Stimulated activated CD8-positive, alpha-beta memory T cell treated with anti-CD3 and anti-CD28 coated beads, Interleukin-15, amount 100 ng/mL, for 24 hours (primary cell): ENCODE data around the gene RALGAPA2.

ENCODE experiments used
- DNase-seq: peaks from one replicate; pipeline ENCODE4 v3.0.0-alpha.2; 2020; ENCODE audit warnings: low read depth

Gene RALGAPA2

GRCh38 chr20:20630551-20630950 lies 81.9 kb downstream of the RALGAPA2 start:
- no peak for DNase-seq

GRCh38 chr20:20629556-20630188 lies 82.8 kb downstream of the RALGAPA2 start:
- no peak for DNase-seq

- DNase-seq = no peak
Measured at GRCh38 chr20:20628314-20628713, 84.1 kb downstream of the RALGAPA2 start.

GRCh38 chr20:20627471-20627870 lies 85.0 kb downstream of the RALGAPA2 start:
- no peak for DNase-seq

DNA sequence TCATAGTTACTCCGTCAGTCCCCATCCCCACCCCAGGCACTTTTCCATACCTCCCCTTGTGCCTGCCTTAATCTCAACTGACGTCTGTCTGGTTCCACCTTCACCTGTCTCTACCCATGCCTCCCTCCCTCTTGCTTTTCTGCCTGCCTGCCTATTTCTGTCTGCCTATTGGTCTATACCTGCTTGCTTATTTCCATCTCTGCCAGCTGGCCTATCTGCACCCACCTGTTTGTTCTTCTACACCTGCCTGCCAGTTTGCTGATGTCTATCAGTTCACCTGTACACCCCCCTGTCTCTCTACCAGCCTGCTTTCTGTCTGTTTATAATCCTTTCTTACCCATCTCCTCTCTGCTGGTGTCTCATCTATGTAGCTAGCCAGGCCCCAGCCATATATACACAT lies 87.5 kb downstream of the RALGAPA2 start:
- DNase-seq = no peak

DNA sequence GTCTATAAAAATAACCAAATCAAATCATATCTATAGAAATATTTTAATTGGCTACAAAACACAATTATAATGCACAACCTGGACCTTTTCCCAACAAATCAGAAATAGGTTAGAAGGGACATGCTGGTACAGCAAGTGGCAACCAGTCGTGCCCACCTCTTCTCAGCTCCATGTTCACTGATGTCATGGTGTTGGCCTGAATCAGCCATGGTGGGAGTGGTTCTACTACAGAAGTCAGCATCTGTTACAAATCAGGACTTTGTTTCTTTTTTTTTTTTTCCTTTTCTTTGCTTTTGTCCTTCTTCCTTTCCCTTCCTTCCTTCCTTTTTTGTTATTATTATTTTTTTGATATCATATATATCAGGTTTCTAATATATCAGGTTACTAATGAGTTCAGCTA lies 91.2 kb downstream of the RALGAPA2 start:
- no peak for DNase-seq

DNA sequence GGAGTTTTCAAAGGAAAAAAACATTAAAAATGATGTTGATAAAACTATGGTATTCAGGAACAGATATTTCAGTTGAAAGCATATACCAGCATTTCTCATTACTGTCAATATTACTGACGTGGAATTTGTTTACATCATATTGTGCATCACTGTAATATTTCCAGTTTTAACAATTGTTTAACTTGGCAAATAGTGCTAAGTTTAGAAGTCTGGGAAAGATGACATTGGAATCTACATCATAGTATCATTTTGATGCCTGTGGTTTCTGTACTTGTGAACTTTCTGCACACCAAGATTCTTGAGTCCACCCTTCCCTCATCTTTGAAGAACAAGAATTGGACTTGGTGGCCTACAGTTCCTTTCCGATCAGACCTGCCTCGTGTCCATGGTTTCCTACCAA lies 98.1 kb downstream of the RALGAPA2 start:
- no peak for DNase-seq

- DNase-seq = no peak
Measured at GRCh38 chr20:20612251-20612650, 100.2 kb downstream of the RALGAPA2 start.

DNA sequence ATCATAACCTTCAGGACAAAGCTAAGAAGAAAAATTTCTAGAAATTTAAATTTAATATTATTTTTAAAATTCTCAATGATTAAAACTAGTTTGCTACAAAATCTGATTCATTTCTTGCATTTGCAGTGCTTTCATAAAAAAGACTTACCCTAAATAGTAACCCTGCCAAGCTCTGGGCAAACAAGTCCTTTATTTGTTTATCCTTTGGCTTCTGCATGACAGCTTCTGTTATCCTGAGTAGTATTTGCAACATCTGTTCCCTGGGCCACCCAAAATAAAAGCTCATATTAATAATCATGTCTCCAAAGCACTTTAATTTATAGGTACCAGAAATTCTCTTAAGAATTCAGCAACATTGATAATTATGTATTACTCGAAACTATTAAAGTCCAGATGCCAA lies 101.3 kb downstream of the RALGAPA2 start:
- no peak for DNase-seq

DNA sequence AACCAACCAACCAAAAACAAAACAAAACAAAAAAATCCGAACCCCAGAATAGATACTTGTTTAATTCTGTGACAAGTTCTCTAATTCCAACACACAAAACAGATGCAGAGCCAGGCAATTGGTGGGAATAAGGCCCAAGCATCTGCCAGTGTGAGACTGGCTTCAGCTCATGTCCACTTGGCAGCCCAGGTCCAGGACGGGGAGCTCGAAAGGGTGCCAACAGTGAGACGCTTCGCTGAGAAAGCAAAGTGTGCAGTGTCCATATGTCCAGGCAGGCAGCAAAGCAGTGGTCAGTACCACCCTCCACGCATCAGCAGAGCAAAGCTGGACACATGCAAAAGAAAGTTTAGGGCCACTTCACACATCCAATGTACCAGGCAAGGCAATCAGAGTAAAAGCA lies 102.9 kb downstream of the RALGAPA2 start:
- no peak for DNase-seq

- DNase-seq = no peak
Measured at GRCh38 chr20:20608641-20609040, 103.8 kb downstream of the RALGAPA2 start.

DNA sequence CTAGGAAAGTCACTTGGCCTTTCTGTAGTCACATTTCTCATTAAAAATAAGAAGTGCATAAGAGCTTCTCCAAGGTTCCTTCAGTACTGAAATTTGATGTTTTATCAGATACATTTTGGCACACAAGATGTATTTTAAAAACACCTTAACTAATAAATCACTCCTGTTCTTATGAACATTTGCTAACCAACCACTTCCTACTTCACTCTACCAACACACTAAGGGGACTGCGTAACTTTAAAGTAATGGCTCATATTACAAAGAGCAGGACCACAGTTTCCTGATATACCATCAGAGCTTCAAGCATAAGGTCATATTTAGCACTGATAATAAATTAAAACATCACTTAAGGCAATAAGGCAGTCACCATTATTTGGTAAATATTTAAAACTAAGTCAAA lies 104.4 kb downstream of the RALGAPA2 start:
- DNase-seq = no peak

DNA sequence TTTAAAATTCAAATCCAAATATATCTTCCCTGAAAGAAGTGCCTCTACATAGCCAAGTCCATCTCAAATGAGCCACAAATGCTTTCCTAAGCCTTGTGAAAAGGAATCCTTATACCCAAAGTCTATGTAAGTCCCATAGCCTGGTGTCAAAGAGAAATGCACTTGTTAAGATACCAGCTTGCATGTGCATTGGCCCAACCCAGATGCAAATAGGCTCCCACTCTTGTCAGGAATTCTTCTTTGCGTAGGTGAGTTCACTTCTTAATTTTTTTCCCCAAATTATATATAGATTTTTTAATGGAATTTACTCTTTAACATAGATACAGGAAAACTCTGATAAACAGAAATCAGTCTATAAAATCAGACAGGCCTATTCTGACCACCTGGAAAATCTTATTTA lies 105.6 kb downstream of the RALGAPA2 start:
- no peak for DNase-seq

DNA sequence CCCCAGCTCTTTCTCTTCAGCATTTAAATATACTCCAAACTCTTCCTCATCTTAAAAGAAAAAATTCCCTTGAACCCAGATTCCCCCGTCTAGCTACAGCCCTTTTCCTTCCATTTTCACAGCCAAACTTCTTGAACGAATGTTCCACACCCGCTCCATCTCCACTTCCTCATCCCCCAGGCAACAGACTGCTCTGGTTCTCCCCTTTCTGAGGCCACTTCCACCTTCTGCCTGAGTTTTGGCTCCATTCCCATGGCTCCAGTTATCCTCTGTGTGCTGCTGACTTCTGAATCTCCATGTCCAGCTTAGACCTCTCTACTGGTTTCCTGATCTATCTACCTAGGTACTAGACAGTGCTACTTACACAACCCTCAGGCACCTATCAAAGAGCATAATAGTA lies 106.4 kb downstream of the RALGAPA2 start:
- no peak for DNase-seq

DNA sequence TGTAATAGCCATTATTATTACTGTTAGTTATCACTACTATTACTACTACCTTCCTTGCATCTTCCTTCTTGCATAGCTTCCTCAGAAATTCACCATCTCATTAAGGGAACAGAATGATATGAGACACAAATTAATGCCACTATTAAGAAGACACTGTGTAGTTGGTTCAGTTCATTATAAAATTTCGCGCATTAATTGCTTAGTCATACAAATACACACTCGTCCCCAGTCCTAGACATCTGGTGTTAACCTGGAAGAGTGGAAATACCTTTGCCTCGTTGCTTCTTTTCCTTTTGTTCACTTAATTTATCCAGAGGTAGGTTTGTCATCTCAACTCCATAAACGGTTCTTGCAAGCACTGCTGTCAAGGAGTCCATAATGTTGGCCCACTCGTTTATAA lies 107.5 kb downstream of the RALGAPA2 start:
- no peak for DNase-seq

DNA sequence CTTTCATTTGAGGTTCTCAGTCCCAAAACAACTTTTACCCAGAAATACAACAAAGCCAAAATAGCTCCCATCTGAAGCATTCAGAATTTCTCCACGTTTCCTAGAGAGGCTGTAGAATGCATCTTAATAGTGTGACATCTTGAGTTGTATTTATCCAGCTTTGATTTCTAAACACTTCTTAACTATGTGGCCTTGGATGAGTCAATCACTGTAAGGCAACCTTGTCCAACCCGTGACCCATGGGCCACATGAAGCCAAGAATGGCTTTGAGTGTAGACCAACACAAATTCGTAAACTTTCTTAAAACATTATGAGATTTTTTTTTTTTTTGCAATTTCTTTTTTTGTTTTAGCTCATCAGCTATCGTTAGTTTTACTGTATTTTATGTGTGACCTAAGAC lies 108.1 kb downstream of the RALGAPA2 start:
- DNase-seq = no peak

- DNase-seq = no peak
Measured at GRCh38 chr20:20603339-20603990, 109.0 kb downstream of the RALGAPA2 start.

DNA sequence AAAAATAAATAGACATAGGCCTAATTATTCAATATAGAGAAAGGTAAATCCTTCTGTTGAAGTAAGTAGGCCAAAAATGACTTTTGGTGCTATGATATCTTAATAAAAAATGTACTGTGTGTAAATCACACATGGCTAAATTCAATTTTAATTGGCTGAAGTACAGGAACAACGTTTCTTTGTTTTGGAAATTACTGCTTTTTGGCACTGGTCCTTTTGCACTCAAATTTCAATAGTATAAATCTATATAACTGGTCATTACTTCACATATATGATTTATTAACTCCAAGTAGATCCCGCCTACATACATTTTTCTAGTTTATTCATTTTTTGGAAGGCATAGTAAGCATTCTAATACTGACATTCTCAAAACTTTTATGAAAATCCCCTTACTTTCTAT lies 114.5 kb downstream of the RALGAPA2 start:
- no peak for DNase-seq

DNA sequence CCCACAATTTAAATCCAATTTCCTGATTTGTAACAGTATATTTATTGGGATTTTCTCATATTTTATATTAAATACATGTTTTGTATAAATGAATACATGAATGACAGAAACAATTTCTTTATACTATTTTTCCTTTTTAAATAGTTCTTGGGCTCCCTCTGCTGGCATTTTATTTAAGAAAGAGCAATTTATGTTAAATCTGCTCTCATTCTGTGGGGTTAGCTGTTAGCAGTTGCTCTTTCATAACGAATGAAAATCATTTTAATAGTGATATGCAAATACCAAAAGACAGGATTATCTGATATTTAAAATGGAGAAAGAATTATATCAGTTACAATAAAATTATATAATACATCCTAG lies 118.3 kb downstream of the RALGAPA2 start:
- no peak for DNase-seq

DNA sequence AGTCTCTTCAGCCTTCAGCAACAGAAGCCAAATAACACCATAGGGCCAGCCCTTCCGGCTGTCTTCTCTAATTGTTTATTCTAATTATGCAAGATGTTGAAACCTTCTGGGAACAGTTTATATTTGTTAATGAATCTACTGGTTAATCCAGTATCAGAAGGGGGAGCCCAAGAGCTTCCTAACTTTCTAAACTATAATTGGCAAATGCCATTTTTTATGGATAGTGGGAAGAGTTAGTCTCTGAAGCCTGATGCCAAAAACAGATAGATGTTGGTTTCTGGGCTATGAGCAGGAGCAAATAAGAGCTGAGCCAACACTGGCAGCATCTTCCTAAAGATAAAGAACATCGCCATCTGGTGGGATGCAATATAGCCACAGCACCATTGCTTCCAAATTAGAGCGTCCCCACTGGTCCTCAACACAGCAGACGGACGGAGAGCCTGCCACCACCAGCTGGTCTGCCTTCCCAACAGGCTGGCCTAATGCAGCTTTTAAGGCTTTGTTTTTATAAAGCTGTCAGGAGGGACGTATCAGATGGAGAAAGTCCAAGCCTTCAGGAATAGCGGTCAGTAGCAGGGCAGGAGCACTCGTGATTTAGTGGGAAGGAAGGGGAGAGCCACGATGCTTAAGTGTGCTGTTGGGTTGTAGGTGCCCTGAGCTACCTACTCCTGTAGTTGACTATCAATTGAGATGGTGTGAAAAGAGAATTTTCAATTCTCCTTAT lies 118.8 kb downstream of the RALGAPA2 start:
- DNase-seq = no peak

DNA sequence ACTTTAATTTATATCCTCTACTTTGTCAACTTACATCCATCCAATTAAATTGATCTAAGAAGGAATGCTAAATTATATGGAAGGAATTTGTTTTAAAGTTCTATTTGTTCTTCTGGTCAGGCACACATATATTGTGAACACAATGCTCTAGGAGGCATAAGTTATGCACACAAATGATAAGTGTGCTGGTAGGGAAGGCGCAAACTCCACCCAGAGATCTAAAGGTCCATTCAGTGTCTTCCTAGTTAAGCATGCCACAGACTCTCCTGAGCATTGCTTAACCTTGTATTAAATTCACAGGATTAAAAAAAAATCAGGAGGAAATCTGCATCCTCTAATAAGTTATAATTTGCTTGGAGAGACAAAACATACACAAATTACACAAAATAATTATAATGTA lies 127.3 kb downstream of the RALGAPA2 start:
- no peak for DNase-seq

DNA sequence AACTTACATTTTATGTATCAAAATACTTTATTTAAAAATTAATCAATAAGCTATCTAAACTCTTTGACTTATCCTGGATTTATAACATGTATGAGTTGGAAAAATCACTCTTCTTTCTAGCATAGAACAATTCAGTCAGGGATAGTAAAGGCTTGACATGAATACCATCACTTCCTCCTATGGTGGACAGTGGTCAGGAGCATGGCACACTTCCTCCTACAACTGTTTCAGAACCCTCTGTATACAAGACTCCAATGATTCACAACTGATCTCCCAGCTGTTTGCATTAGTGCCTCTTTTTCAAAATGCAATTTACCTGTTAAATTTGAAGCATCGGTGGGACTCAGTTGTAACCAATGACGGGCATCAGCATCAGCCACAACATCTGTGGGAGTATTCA lies 129.7 kb downstream of the RALGAPA2 start:
- no peak for DNase-seq

DNA sequence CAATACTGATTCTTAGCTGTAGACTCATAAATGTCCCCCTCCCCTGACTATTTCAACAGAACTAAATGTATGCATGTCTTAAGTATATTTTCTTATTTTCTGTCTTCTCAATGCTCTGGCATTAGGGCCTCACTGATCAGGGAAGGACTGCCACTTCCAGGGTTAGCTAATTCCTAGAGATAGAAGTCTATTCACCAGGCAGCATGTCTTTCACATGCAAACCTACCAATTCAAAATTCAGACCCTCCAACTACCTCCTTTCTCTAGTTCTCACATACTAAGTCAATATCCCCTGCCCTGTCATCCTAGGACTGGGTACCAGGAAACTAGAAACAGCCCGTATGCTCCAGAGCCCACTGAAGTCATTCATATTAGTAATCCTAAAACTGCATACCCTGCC lies 132.3 kb downstream of the RALGAPA2 start:
- no peak for DNase-seq

DNA sequence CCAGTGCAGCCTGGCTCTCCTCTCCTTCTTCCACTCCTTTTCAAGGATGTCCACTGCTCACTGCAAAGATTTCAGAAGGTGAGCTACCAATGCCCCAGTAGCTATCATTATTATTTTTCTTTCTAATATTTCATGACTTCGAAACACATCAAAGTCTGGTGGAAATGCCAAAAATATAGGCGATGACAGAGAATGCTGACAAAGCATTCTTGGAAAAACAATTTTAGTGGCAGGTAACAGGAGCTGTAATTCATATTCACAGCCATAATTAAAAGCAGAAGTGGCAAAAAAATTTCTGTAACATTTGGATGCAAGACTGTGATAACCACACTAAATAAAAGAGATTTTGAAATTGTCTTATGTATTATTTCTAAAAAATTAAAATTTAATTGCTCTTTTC lies 133.6 kb downstream of the RALGAPA2 start:
- no peak for DNase-seq
